COLO829 (cell line): Measurements from ENCODE around the gene CYB561D1.

ENCODE experiments used
- DNase-seq: peaks from one replicate; pipeline ENCODE4 v3.0.0; 2012; ENCODE audit warnings: low spot score

Gene CYB561D1

GRCh38 chr1:109481646-109482045, 12.2 kb upstream of the CYB561D1 start:
- no peak for DNase-seq

DNA sequence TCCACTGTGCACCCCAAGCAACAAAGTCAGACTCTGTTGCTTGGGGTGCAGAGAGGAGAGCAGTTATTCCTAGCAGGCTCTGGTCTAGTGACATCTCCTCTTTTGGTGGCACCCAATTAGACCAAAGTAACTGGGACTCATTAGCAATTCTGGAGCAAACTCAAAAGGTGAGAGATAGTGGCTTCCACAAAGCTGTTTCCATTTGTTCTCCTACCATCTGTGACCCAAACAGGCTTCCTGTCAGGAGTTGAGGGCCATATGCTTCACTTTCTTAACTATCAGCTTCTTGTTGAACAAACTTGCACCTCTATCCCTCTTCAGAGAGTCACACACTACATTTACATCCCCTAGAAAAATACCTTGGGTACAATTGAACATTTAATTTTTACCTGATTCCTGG, 11.7 kb upstream of the CYB561D1 start:
- no peak for DNase-seq

GRCh38 chr1:109482791-109483671, 10.9 kb upstream of the CYB561D1 start:
- no peak for DNase-seq

DNA sequence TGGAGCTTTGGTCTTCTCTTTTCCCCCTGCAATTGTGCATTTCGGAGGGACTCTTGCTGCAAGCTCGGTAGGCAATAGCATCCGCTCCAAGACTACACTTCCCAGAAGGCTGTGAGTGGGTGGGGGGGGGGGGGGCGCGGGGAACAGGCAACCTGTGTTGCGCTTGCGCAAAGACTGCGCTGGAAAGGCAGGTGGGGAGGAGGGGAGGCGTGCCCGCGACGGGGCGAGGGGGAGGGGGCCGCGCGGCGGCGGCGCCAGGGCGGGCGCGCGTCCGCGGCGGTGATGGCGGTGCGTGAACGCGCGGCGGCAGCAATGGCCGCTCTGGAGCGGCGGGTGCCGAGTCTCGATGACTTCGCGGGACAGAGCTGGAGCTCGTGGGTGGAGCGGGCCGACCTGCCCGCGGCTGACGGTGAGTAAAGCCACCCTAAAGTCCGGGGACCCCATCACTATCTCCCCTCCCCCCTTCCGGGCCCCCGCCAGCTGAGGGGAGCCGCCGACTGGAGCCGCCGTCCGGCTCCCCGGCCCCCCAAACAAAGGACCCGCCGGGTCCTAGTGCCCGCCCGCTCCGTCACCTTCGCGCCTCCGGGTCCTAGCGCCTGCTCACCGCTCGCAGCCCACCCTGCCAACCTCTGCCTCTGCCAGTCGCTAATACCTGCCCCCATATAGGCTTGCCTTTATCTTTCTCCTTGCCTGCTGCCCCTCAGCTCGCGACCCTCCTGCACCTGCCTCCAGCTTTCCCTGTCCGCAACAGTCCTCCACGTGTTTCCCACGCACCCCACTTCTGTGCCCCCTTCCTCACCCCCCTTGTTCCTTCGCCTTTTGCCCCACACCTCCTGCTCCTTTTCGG, 10.0 kb upstream of the CYB561D1 start, which contains the start of gene ATXN7L2:
Gene ATXN7L2, plus strand, starts transcription at position 234 of the 847 bp plus-strand sequence. Its CDS starts 49 bp downstream, at position 283.
- peak; percentile 97 for DNase-seq

GRCh38 chr1:109484519-109484975, 9.3 kb upstream of the CYB561D1 start:
- no peak for DNase-seq

DNA sequence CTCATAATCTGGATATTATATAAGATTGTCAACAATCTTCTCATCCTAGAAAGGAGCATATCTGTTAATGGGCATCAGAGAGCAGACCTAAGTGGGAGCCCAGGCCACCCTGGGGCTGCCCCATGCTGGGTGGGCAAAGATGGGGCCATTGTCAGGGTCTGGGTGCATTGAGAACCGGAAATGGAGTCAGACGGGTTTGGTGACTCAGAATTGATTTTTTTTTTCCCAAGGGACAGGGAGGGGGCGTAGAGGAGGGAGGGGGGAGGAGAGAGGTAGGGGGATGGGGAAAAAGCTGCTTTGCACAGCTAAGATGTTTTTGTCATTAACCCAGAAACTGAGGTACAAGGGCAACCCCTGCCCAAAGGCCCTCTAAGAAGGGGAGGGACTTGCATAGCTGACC, 8.9 kb upstream of the CYB561D1 start:
- no peak for DNase-seq

DNA sequence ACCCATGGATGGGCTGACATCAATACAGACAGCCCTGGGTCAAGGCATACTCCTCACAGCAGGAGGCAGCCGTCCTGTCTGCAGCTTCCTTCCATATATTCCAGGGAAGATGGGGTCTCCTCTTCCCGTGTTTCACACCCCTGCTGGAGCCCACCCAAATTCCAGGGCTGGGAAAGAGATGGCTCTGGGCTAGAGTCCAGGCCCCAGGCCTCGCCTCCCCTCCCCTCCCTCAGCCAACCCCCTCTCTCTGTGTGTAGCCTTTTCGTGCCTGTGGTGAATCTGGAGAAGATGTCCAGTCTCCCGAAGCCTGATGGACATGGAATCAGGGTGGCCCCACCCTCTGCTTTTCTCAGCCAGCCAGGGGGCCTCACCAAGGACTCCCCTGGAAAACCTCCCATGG, 6.6 kb upstream of the CYB561D1 start:
- DNase-seq = no peak

- DNase-seq = no peak
These were observed 5.7 kb upstream of the CYB561D1 start for GRCh38 chr1:109488201-109488600.

DNA sequence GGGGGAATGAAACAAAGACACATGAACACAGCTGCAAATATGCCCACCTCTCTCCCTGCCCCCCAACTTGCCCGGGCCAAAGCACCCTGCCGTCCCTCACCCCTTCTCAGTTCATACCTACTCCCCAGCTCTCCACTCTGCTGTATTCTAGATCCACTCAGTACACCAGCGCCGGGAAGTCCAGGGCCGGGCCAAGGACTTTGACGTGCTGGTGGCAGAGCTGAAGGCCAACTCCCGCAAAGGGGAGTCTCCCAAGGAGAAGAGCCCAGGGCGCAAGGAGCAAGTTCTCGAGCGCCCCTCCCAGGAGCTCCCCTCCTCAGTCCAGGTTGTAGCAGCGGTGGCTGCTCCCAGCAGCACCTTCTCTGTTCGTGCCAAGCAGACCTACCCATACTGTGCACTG, 5.2 kb upstream of the CYB561D1 start:
- DNase-seq = no peak

DNA sequence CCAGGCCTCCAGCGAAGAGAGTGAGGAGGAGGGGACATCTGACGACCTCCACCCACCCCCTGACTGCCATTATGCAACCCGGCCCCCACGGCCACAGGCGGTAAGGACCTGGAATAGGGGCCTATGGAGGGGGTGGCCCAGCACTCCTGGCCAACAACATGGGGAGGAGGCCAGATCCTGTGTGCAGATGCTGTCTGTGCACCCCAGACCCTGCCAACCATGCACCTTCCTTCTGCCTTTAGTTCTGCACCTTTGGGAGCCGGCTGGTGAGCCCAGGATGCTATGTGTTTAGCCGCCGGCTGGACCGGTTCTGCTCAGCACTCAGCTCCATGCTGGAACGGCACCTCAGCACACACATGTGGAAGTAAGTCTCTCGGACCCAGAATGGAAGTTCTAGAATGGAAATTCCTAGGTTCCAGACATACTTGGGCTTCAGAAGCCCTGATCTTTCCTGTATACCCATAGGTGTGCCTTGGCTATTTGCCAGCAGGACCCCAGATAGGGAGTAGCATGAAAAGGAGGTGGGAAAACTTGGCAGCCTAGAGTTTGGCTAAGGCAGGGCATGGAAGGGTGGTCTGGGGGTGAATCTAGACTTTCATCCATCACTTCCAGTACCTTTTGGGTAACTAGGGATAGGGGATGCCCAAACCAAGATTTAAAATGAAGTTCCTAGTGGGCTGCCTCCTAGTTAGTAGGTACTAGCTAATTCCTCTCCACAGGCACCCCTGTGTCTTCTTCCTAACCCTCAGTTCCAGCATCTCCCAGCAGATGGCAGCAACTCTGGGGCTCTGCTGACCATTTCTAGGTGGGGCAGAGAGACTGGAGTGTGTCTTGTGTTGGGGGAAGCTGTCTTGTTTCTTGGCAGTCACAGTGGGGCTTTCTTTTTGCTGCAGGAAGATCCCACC, 3.6 kb upstream of the CYB561D1 start:
- peak; percentile 57 for DNase-seq

- DNase-seq = no peak
These were observed 3.0 kb upstream of the CYB561D1 start for GRCh38 chr1:109490934-109491302.

- no peak for DNase-seq
These were observed 2.5 kb upstream of the CYB561D1 start for GRCh38 chr1:109491372-109491771.

- no peak for DNase-seq
These were observed 1.1 kb upstream of the CYB561D1 start for GRCh38 chr1:109492779-109493178.

DNA sequence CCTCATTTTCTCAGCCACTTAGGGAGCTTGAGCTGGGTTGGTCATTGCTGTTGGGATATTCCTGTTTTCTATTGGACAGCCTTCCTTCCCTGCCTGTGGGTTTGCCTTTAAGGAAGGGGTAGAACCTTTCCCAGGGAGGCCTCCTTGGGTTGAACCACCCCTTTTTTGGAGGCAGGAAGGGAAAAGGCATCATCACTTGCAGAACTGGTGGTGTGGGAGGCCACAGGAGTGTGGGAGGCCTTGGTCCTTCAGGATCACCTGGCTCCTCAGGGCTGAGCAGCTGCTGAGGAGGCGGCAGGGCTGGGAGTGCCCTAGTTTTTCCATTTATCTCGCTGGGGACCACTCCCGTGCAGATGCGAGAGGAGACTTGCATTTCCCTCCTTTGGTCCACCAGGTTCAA, 667 bp upstream of the CYB561D1 start:
- no peak for DNase-seq

GRCh38 chr1:109495738-109496137, 1.8 kb downstream of the CYB561D1 start:
- no peak for DNase-seq

- no peak for DNase-seq
These were observed 3.7 kb downstream of the CYB561D1 start for GRCh38 chr1:109497449-109498160.

DNA sequence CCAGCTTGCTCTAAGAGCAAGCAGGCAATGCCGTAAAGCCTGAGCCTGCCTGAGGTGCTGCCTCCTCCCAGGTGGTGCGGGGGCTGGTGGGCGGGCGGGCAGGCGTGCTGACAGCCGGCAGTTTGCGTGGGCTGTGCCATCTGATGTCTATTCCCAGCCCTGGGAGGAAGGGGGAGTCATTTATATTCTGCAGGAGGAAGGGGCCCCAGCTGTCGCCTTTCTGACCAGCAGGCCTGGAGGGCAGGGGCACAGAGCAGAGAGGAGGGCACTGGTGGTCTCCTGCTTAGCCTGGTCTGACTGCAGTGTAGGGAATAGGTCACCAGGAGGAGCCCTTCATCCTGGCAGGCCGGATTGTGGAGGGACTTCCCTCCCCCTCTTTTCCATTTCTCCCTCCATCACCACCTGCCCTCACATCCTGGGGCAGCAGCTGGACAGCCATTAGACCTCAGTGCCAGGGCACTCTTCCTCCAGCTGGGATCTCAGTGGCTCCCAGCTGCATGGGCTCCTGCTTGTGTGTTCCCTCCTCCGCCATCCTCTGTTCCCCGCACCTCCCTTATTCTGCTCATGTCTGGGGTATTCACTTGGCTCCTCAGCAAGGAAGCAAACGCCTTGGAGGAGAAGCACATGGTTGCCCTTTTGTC, 4.4 kb downstream of the CYB561D1 start:
- DNase-seq = no peak

GRCh38 chr1:109499081-109499480, 5.2 kb downstream of the CYB561D1 start:
- DNase-seq = no peak

DNA sequence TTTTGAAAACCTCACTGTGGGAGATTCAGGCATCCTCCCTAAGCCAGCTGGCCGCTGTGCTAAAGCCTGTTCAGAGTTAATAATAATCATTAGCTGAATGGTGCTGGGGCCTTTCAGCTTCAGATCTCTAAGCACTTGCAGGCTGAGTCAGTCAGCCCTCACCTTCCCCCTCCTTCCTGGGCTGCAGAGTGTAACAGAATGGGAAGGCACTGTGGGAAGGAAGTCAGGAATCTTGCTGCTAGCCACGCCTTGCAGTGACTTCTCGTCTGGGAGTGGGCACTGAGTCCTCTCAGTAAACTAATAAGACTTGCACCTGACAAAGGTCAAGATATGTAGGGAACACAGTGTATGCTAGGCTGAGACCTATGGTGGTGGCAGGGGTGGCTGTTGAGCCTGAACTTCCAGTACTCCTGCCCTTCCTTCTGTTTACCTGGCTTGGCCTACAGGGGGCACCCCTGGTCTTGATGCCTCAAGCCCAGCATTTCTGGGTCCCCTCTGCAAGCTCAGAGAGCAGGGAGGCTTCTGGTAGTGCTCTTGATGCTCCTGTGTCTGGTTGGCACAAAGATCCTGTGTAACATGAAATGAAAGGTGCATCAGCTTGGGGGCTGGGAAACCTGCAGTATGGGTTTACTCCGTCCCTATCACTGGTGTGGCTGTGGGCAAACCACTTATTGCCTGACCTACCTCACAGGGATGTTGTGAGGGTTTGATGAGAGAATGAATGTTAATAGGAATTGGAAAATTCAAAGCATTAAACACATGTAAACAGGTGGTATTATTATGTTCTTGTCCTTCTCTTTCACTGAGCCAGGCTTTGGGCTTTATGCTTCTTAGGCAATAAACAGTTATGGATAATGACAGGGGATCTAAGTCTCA, 6.0 kb downstream of the CYB561D1 start:
- DNase-seq = no peak

GRCh38 chr1:109500941-109501381, 7.1 kb downstream of the CYB561D1 start:
- no peak for DNase-seq
